ENCODE measurements around the gene KDM4C. TPM values are rescaled to one million over a fixed set of nuclear protein-coding genes. Genes with fewer than 3 reads are reported as not detected.

KDM4C gene
- total and polyA plus RNA-seq, 2 of the 13 experiments (the other 11 are each of a cell fraction or from before 2014, with no cell fraction given), result 19.4 to 23.6 TPM

GRCh38 chr9:7201196-7201595 lies 443.4 kb downstream of the KDM4C start (continued):
- TF ChIP-seq CTCF (CRISPR knock-in tag; IDR thresholded peaks at IDR 0.05) (no peak), SRSF9 (IDR thresholded peaks at IDR 0.05; ENCODE audit: borderline replicate concordance, insufficient read depth, low read depth, low read length, poor library complexity, severe bottlenecking) (no peak)

- Histone ChIP-seq H3K36me3 (replicated peaks in 1 of 2; ENCODE audit: control insufficient read depth in 1 of 2, insufficient read depth in 2 of 2, low read length in 2 of 2) (no peaks in the 10 kb centered on the region), H3K9me3 (ENCODE audit: low read length) (no peaks in the 10 kb centered on the region), H3K27me3 (ENCODE audit: control insufficient read depth in 1 of 2, insufficient read depth in 2 of 2, low read length in 2 of 2) (no peaks in the 10 kb centered on the region), H2AFZ (ENCODE audit: low read length) (no peak overlapping the region), H3K4me2 (ENCODE audit: low read depth, low read length) (no peak overlapping the region), H3K79me2 (ENCODE audit: insufficient read depth, low read length) (no peaks in the 10 kb centered on the region), H3K4me3 (replicated peaks in 1 of 3; ENCODE audit: insufficient read depth in 1 of 3, low read depth in 2 of 3, low read length in 3 of 3) (no peak overlapping the region), H4K20me1 (ENCODE audit: insufficient read depth, low read length) (no peaks in the 10 kb centered on the region), H3K9ac (ENCODE audit: insufficient read depth, low read depth, low read length) (no peak overlapping the region), H3K4me1 (ENCODE audit: insufficient read depth, low read length) (no peaks in the 10 kb centered on the region), H3K27ac (ENCODE audit: extremely low read length, insufficient read depth, low read length) (no peak overlapping the region)
- DNase-seq (ENCODE audit: low spot score), result no peak
- no TSS peak for BruUV-seq (replicated peaks)
- ChIA-PET CTCF (ENCODE audit: low intra/inter-chr PET ratio, low total read pairs) (no interaction called here), POLR2A (no interaction called here)
- no peak for ATAC-seq
- intact Hi-C loops (cut with micrococcal nuclease; ENCODE audit: unreplicated experiment) (no loop called here), in situ Hi-C loops (cut with HindIII; ENCODE audit: extremely low pct_ligation_motif_present, low pct_unique_long_range_greater_than_20kb) (no loop called here)
- WGBS (ENCODE audit: low lambda C conversion rate), result 37% methylated on average over 4 of the region's 4 CpGs
- FAIRE-seq, result no peak
- no peak for TF ChIP-seq REPIN1 (CRISPR knock-in tag; IDR thresholded peaks at IDR 0.05; ENCODE audit: borderline replicate concordance, low read depth)
- TF ChIP-seq ZMYM2 (CRISPR knock-in tag; IDR thresholded peaks at IDR 0.05), result no peak
- no peak for TF ChIP-seq MTF1 (CRISPR knock-in tag; IDR thresholded peaks at IDR 0.05)
- no peak for TF ChIP-seq RBAK (CRISPR knock-in tag; IDR thresholded peaks at IDR 0.05)
- TF ChIP-seq ZBTB44 (CRISPR knock-in tag; IDR thresholded peaks at IDR 0.05), result no peak
- no peak for TF ChIP-seq MEF2D (CRISPR knock-in tag; IDR thresholded peaks at IDR 0.05)
- no peak for TF ChIP-seq XBP1 (CRISPR knock-in tag; IDR thresholded peaks at IDR 0.05)
- TF ChIP-seq PCBP1 (IDR thresholded peaks at IDR 0.05; ENCODE audit: borderline replicate concordance, low read depth, low read length), result no peak
- no peak for TF ChIP-seq RFXANK (CRISPR knock-in tag; IDR thresholded peaks at IDR 0.05)
- TF ChIP-seq ZNF746 (CRISPR knock-in tag; IDR thresholded peaks at IDR 0.05), result no peak
- TF ChIP-seq HNF1A (IDR thresholded peaks at IDR 0.05; ENCODE audit: low read depth), result no peak
- TF ChIP-seq HNF1A (CRISPR knock-in tag; IDR thresholded peaks at IDR 0.05; ENCODE audit: borderline replicate concordance), result no peak
- no peak for TF ChIP-seq ZNF777 (CRISPR knock-in tag; IDR thresholded peaks at IDR 0.05)
- no peak for TF ChIP-seq JUNB (CRISPR knock-in tag; IDR thresholded peaks at IDR 0.05; ENCODE audit: borderline replicate concordance)
- TF ChIP-seq CHD2 (IDR thresholded peaks at IDR 0.05; ENCODE audit: low read depth, low read length), result no peak
- no peak for TF ChIP-seq RORA (CRISPR knock-in tag; IDR thresholded peaks at IDR 0.05)
These were observed 448.0 kb downstream of the KDM4C start for GRCh38 chr9:7205806-7206205.
